ENCODE results near the gene CD37.
"Not testable (repeated sequence)": the region's sequence is repeated elsewhere in the genome, so short reads cannot be mapped to it uniquely, and the experiment has no call there.

GRCh38 chr19:49331187-49331586 lies 4.0 kb upstream of the CD37 start:
- TF ChIP-seq, protein P1, sequence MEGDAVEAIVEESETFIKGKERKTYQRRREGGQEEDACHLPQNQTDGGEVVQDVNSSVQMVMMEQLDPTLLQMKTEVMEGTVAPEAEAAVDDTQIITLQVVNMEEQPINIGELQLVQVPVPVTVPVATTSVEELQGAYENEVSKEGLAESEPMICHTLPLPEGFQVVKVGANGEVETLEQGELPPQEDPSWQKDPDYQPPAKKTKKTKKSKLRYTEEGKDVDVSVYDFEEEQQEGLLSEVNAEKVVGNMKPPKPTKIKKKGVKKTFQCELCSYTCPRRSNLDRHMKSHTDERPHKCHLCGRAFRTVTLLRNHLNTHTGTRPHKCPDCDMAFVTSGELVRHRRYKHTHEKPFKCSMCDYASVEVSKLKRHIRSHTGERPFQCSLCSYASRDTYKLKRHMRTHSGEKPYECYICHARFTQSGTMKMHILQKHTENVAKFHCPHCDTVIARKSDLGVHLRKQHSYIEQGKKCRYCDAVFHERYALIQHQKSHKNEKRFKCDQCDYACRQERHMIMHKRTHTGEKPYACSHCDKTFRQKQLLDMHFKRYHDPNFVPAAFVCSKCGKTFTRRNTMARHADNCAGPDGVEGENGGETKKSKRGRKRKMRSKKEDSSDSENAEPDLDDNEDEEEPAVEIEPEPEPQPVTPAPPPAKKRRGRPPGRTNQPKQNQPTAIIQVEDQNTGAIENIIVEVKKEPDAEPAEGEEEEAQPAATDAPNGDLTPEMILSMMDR (IDR thresholded peaks at IDR 0.05): not testable (repeated sequence)
- TF ChIP-seq POLR2A (IDR thresholded peaks at IDR 0.05): not testable (repeated sequence)
